Measurements from ENCODE around the gene MRPL11. TPM values are rescaled to one million over a fixed set of nuclear protein-coding genes. Genes with fewer than 3 reads are reported as not detected.

The MRPL11 gene
- total and polyA plus RNA-seq, 2 experiments from 2014 or later = 139 to 237 TPM

- TF ChIP-seq STAT1 (IDR thresholded peaks at IDR 0.05; ENCODE audit: unreplicated experiment) (no peak), ZNF462 (CRISPR knock-in tag; IDR thresholded peaks at IDR 0.05) (no peak), EZH2phosphoT487 (IDR thresholded peaks at IDR 0.05; ENCODE audit: unreplicated experiment) (no peak), POLR2AphosphoS5 (IDR thresholded peaks at IDR 0.05; ENCODE audit: low read depth) (no peak), JUNB (IDR thresholded peaks at IDR 0.05; ENCODE audit: unreplicated experiment) (no peak), CTCF (conservative IDR thresholded peaks at IDR 0.05; ENCODE audit: low read depth in 2 of 2) (no peak), NANOG (IDR thresholded peaks at IDR 0.05; ENCODE audit: borderline replicate concordance) (no peak), EZH2 (IDR thresholded peaks at IDR 0.05; ENCODE audit: low read depth, unreplicated experiment) (no peak), REST (IDR thresholded peaks at IDR 0.05; ENCODE audit: unreplicated experiment) (no peak), ZNF114 (CRISPR knock-in tag; IDR thresholded peaks at IDR 0.05) (no peak)
- Histone ChIP-seq H3K4me2 (no peak overlapping the region), H3K9me2 (ENCODE audit: insufficient read depth) (no peaks in the 10 kb centered on the region), H3K36me3 (ENCODE audit: insufficient read depth) (no peaks in the 10 kb centered on the region; the same call in 1 of the 2 replicates), H3F3A (replicated peaks; ENCODE audit: low read depth) (0 out of 2 replicates have a peak, but pooled peaks cover 9% of the 10 kb centered on the region), H3K79me2 (replicated peaks; ENCODE audit: insufficient read depth) (no peaks in the 10 kb centered on the region), H3K27me3 (ENCODE audit: insufficient read depth) (no peaks in the 10 kb centered on the region), H3K4me3 (no peak overlapping the region), H3K4me1 (ENCODE audit: insufficient read depth) (peaks cover 20% of the 10 kb centered on the region), H2AFZ (no peak overlapping the region), H4K20me1 (replicated peaks; ENCODE audit: insufficient read depth) (no peaks in the 10 kb centered on the region; the same call in 1 of the 2 replicates), H3K27ac (ENCODE audit: low read depth) (no peak overlapping the region)
- no peaks in the 10 kb centered on the region for H3K9me3 Mint-ChIP-seq
- ATAC-seq (no peak), DNase-seq (ENCODE audit: low spot score) (no peak)
- no peak overlapping the region for H3K4me3 Mint-ChIP-seq
- peaks cover 3% of the 10 kb centered on the region; the same call in 1 of the 3 replicates for H3K36me3 Mint-ChIP-seq (ENCODE audit: low read depth)
- no peak overlapping the region for H3K27ac Mint-ChIP-seq
- H3K27me3 Mint-ChIP-seq (ENCODE audit: insufficient read depth, low read depth, poor library complexity) = peaks cover 8% of the 10 kb centered on the region
- peaks cover 32% of the 10 kb centered on the region for H3K4me1 Mint-ChIP-seq
Observed at GRCh38 chr11:66473608-66474515, 35.2 kb upstream of the MRPL11 start.

Data from GM23338 (cell line).